GM12891 (cell line): ENCODE measurements around the gene RASAL1.

Experiments used
- PAX5 ChIP-seq: IDR thresholded peaks from 2 replicates; pipeline ENCODE4 v1.6.1; 2011; ENCODE audit warnings: low read length, moderate library complexity, mild to moderate bottlenecking; ENCODE audit not compliant: insufficient read depth, severe bottlenecking
- POLR2A ChIP-seq: IDR thresholded peaks from 2 replicates; pipeline ENCODE4 v1.6.1; 2011; ENCODE audit warnings: low read depth, low read length, control low read depth
- POLR2AphosphoS5 ChIP-seq: IDR thresholded peaks from 2 replicates; pipeline ENCODE4 v1.6.1; 2011; ENCODE audit warnings: low read depth, low read length, control low read depth
- SPI1 ChIP-seq: IDR thresholded peaks from 2 replicates; pipeline ENCODE4 v1.6.1; 2011; ENCODE audit warnings: low read depth, low read length, control low read depth
- TAF1 ChIP-seq: IDR thresholded peaks from 2 replicates; pipeline ENCODE4 v1.6.1; 2011; ENCODE audit warnings: low read depth, low read length, control low read depth

DNA sequence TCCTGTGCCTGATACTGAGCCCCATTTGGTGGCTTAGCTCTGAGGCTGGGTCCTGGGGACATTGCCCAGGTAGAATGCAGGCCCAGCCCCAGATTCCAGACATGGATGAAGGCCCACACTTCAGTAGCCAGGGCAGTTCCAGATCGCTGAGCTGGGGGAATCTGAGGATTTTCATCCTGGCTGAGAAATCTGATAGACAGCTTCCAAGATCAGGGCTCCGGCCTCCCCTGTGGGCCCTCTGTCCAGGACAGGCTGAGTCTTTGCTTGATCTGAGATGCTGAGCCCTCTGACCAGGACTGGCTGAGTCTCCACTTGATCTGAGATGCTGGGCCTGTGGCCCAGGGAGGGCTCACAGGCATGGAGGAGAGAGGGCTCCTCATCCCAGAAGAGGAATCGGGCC is 3.3 kb upstream of the RASAL1 start:
- TF ChIP-seq POLR2A (no peak), PAX5 (no peak), POLR2AphosphoS5 (no peak), TAF1 (no peak), SPI1 (no peak)
